ENCODE measurements around the gene ATG9B. TPM values are rescaled to one million over a fixed set of nuclear protein-coding genes. Genes with fewer than 3 reads are reported as not detected.

Gene ATG9B
- total and polyA plus RNA-seq, 2 of the 13 experiments (the other 11 are each of a cell fraction or from before 2014, with no cell fraction given) = 0.24 TPM; not detected in 1

DNA sequence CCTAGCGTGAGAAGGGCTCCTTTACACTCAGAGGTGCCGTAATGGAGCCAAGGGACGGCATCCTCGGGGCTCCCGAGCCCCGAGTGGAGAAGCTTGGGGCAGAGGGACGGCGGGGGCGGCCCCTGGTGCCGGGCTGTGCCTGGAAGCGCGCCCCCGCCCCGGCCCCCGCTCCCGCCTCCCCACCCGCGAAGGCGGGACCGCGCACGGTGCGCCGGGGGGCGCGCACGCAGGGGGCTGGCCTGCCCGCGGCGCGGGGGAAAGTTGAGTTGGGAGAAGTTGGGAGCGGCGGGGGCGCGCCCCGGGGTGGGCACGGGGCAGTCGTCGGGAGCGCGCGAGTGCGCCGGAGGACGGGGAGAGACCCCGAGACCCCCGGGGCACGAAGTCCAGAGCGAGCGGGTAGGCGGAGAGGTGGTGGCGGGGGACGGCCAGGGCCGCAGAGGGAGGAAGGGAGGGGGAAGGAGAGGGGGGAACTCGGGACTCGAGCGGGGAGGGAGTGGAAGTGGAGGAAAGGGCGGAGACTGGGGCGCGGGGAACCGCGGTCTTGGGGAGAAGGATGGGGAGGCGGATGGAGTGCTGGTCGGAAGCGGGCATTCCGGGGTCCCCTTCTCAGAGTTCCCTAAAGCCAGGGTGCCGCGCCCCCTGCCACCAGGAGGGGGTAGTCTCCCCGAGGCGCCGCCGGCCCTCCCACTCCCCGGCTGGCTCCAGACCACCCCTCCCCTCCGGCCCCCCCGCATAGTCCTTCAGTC lies 35.2 kb upstream of the ATG9B start, which contains the start of gene SLC4A2 (continued):
- no peak for TF ChIP-seq ZNF609 (CRISPR knock-in tag; IDR thresholded peaks at IDR 0.05; ENCODE audit: borderline replicate concordance)
- TF ChIP-seq ZNF670 (CRISPR knock-in tag; IDR thresholded peaks at IDR 0.05; ENCODE audit: borderline replicate concordance) = no peak
- peak; percentile 81; the same call in 1 of the 2 replicates for TF ChIP-seq GMEB2 (CRISPR knock-in tag; IDR thresholded peaks at IDR 0.05; ENCODE audit: low read depth)
- TF ChIP-seq AKAP8 (CRISPR knock-in tag; IDR thresholded peaks at IDR 0.05) = peak; percentile 45; the same call in 1 of the 2 replicates
- TF ChIP-seq ZNF580 (CRISPR knock-in tag; IDR thresholded peaks at IDR 0.05; ENCODE audit: borderline replicate concordance, low read depth) = no peak
- no peak for TF ChIP-seq MTF1 (CRISPR knock-in tag; IDR thresholded peaks at IDR 0.05)
- no peak for TF ChIP-seq SOX13 (IDR thresholded peaks at IDR 0.05)
- no peak for TF ChIP-seq SOX13 (CRISPR knock-in tag; conservative IDR thresholded peaks at IDR 0.05 in 1 of 2, IDR thresholded peaks at IDR 0.05 in 1 of 2)
- TF ChIP-seq TCF12 (IDR thresholded peaks at IDR 0.05) = no peak
- no peak for TF ChIP-seq TCF12 (CRISPR knock-in tag; IDR thresholded peaks at IDR 0.05)
- TF ChIP-seq, protein P1, sequence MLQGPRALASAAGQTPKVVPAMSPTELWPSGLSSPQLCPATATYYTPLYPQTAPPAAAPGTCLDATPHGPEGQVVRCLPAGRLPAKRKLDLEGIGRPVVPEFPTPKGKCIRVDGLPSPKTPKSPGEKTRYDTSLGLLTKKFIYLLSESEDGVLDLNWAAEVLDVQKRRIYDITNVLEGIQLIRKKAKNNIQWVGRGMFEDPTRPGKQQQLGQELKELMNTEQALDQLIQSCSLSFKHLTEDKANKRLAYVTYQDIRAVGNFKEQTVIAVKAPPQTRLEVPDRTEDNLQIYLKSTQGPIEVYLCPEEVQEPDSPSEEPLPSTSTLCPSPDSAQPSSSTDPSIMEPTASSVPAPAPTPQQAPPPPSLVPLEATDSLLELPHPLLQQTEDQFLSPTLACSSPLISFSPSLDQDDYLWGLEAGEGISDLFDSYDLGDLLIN (CRISPR knock-in tag; IDR thresholded peaks at IDR 0.05; ENCODE audit: borderline replicate concordance) = no peak
- TF ChIP-seq, protein P2, sequence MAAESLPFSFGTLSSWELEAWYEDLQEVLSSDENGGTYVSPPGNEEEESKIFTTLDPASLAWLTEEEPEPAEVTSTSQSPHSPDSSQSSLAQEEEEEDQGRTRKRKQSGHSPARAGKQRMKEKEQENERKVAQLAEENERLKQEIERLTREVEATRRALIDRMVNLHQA (CRISPR knock-in tag; IDR thresholded peaks at IDR 0.05) = no peak
- TF ChIP-seq GATA4 (IDR thresholded peaks at IDR 0.05; ENCODE audit: borderline replicate concordance, low read depth) = no peak
- peak; percentile 59; the same call in 1 of the 2 replicates for TF ChIP-seq CCDC6 (CRISPR knock-in tag; IDR thresholded peaks at IDR 0.05)
- TF ChIP-seq ZFP37 (CRISPR knock-in tag; IDR thresholded peaks at IDR 0.05; ENCODE audit: borderline replicate concordance) = no peak
- no peak for TF ChIP-seq SNRNP70 (IDR thresholded peaks at IDR 0.05; ENCODE audit: low read depth, low read length)
- no peak for TF ChIP-seq BCL3 (CRISPR knock-in tag; IDR thresholded peaks at IDR 0.05)
- TF ChIP-seq FOSL2 (CRISPR knock-in tag; IDR thresholded peaks at IDR 0.05) = no peak
- peak; percentile 64 for TF ChIP-seq HNRNPK (IDR thresholded peaks at IDR 0.05; ENCODE audit: low read depth, low read length, poor library complexity, severe bottlenecking)
- no peak for TF ChIP-seq FOXM1 (CRISPR knock-in tag; IDR thresholded peaks at IDR 0.05)
